ENCODE data around the gene PRR18. TPM values are rescaled to one million over a fixed set of nuclear protein-coding genes. Genes with fewer than 3 reads are reported as not detected.

Gene PRR18
- total RNA-seq, 1 donor from 2014 or later, result 0.59 TPM

- Histone ChIP-seq H3K27ac (peak overlapping the region; percentile 84), H3K36me3 (no peaks in the 10 kb centered on the region), H3K4me1 (peaks cover 28% of the 10 kb centered on the region), H3K4me3 (no peak overlapping the region), H3K27me3 (ENCODE audit: low read depth) (peaks cover 15% of the 10 kb centered on the region), H3K9me3 (no peaks in the 10 kb centered on the region)
- TF ChIP-seq CTCF (IDR thresholded peaks at IDR 0.05), result no peak
- no peak for DNase-seq
- no peak for ATAC-seq
- intact Hi-C loops (cut with DNase I), result no loop called here
Observed at GRCh38 chr6:166257911-166258318, 50.3 kb downstream of the PRR18 start.

Other genes with a start within 250 kb of the PRR18 start
- not detected for gene TBXT, start 140.5 kb downstream of the PRR18 start, total RNA-seq
- gene SFT2D1, start 34.2 kb upstream of the PRR18 start, total RNA-seq, result 52.8 TPM
- gene MPC1, start 74.5 kb upstream of the PRR18 start, total RNA-seq, result 46.8 TPM

Measured in lower lobe of right lung (tissue), 2 donors.